WTC11 (cell line): ENCODE results near the gene ABCA3. TPM values are rescaled to one million over a fixed set of nuclear protein-coding genes. Genes with fewer than 3 reads are reported as not detected.

ENCODE experiments used
- ARID4B ChIP-seq: sonication (generic); formaldehyde crosslinking; IDR thresholded peaks from 2 replicates; pipeline ENCODE4 v1.8.0; 2023; ENCODE audit warnings: missing genetic modification reagents, mild to moderate bottlenecking, borderline replicate concordance
- ATF2 ChIP-seq: sonication (generic); formaldehyde crosslinking; IDR thresholded peaks from 2 replicates; pipeline ENCODE4 v1.8.1; 2022; ENCODE audit warnings: low read depth, missing genetic modification reagents, borderline replicate concordance
- ATF6 ChIP-seq: sonication (generic); formaldehyde crosslinking; IDR thresholded peaks from 2 replicates; pipeline ENCODE4 v1.8.1; 2023; ENCODE audit warnings: mild to moderate bottlenecking, missing genetic modification reagents
- CBFB ChIP-seq: sonication (generic); formaldehyde crosslinking; IDR thresholded peaks from 2 replicates; pipeline ENCODE4 v1.8.1; 2022; ENCODE audit warnings: mild to moderate bottlenecking, low read depth, missing genetic modification reagents
- E2F1 ChIP-seq: sonication (generic); formaldehyde crosslinking; IDR thresholded peaks from 2 replicates; pipeline ENCODE4 v1.8.0; 2022; ENCODE audit warnings: mild to moderate bottlenecking, missing genetic modification reagents
- E2F4 ChIP-seq: sonication (generic); formaldehyde crosslinking; IDR thresholded peaks from 2 replicates; pipeline ENCODE4 v1.8.1; 2022; ENCODE audit warnings: low read depth, mild to moderate bottlenecking, moderate library complexity, missing genetic modification reagents, borderline replicate concordance
- ESRRA ChIP-seq: sonication (generic); formaldehyde crosslinking; IDR thresholded peaks from 2 replicates; pipeline ENCODE4 v1.8.1; 2022; ENCODE audit warnings: mild to moderate bottlenecking, missing genetic modification reagents, borderline replicate concordance
- HMGXB4 ChIP-seq: sonication (generic); formaldehyde crosslinking; IDR thresholded peaks from 2 replicates; pipeline ENCODE4 v1.8.1; 2023; ENCODE audit warnings: mild to moderate bottlenecking, moderate library complexity, missing genetic modification reagents
- KAT7 ChIP-seq: sonication (generic); formaldehyde crosslinking; IDR thresholded peaks from 2 replicates; pipeline ENCODE4 v1.8.1; 2023; ENCODE audit warnings: missing genetic modification reagents, mild to moderate bottlenecking, borderline replicate concordance
- NFYB ChIP-seq: sonication (generic); formaldehyde crosslinking; conservative IDR thresholded peaks from 2 replicates; pipeline ENCODE4 v1.8.0; 2022; ENCODE audit warnings: low read depth, missing genetic modification reagents
- SMAD4 ChIP-seq: sonication (generic); formaldehyde crosslinking; IDR thresholded peaks from 2 replicates; pipeline ENCODE4 v1.8.0; 2022; ENCODE audit warnings: mild to moderate bottlenecking, missing genetic modification reagents
- ZBTB43 ChIP-seq: sonication (generic); formaldehyde crosslinking; IDR thresholded peaks from 2 replicates; pipeline ENCODE4 v1.8.1; 2023; ENCODE audit warnings: mild to moderate bottlenecking, missing genetic modification reagents
- ZNF317 ChIP-seq: sonication (generic); formaldehyde crosslinking; IDR thresholded peaks from 2 replicates; pipeline ENCODE4 v1.8.1; 2023; ENCODE audit warnings: low read depth, mild to moderate bottlenecking, moderate library complexity, missing genetic modification reagents, borderline replicate concordance
- ZSCAN18 ChIP-seq: fragments of 250-450 bp; sonication (Bioruptor Pico); IDR thresholded peaks from 2 replicates; pipeline ENCODE4 v2.1.2; 2022; ENCODE audit warnings: mild to moderate bottlenecking, moderate library complexity
- total RNA-seq: library from RNA; stranded (reverse); gene quantifications from 3 replicates; pipeline ENCODE4 v1.2.3, GENCODE V29; 2021

ABCA3 gene
- total RNA-seq, 1 experiment from 2014 or later = 12.1 TPM

GRCh38 chr16:2237493-2238149, 102.9 kb downstream of the ABCA3 start (continued):
- TF ChIP-seq KAT7 (CRISPR knock-in tag) (no peak), ZNF317 (no peak), CBFB (no peak), E2F4 (CRISPR knock-in tag) (no peak), ZSCAN18 (no peak), SMAD4 (0 out of 2 replicates have a peak, but pooled peaks have one; percentile 57), ESRRA (CRISPR knock-in tag) (no peak), E2F1 (CRISPR knock-in tag) (0 out of 2 replicates have a peak, but pooled peaks have one; percentile 20), ZBTB43 (CRISPR knock-in tag) (no peak), ARID4B (CRISPR knock-in tag) (no peak), HMGXB4 (CRISPR knock-in tag) (peak; percentile 38; the same call in 1 of the 2 replicates), ATF2 (CRISPR knock-in tag) (no peak), NFYB (CRISPR knock-in tag) (no peak), ATF6 (no peak)
